T-helper 1 cell (primary cell): Measurements from ENCODE around the gene MYO1A.

Experiments
- DNase-seq, 5 donors: peaks; one replicate each; pipeline ENCODE4 v3.0.0-alpha.2; 2012 to 2020
- total RNA-seq, 4 donors: gene quantifications; one replicate each; lab custom pipeline; 2026; lab: John Stamatoyannopoulos, UW

Gene MYO1A
- 0.36 to 1.7 (median 0.69) reads per million in 4 donors for total RNA-seq

GRCh38 chr12:57049890-57050289, at the start of gene MYO1A:
TSS of gene MYO1A (minus strand) at chr12:57050129. CDS start at chr12:57048323, 1,806 bp downstream.
- no peak for DNase-seq

GRCh38 chr12:57099047-57099714, 49.3 kb upstream of the MYO1A start:
- DNase-seq = no peak

GRCh38 chr12:57098546-57098945, 48.6 kb upstream of the MYO1A start:
- DNase-seq = no peak

- DNase-seq = no peak
These were observed 47.6 kb upstream of the MYO1A start for GRCh38 chr12:57097554-57097835.

GRCh38 chr12:57096748-57097553, 47.0 kb upstream of the MYO1A start:
- DNase-seq = no peak

- no peak for DNase-seq
These were observed 46.2 kb upstream of the MYO1A start for GRCh38 chr12:57096099-57096572.

GRCh38 chr12:57095440-57095839, 45.5 kb upstream of the MYO1A start:
- no peak for DNase-seq

- no peak for DNase-seq
These were observed 44.6 kb upstream of the MYO1A start for GRCh38 chr12:57094208-57095160.

GRCh38 chr12:57093415-57094207, 43.7 kb upstream of the MYO1A start:
- DNase-seq = peak in 3 of 5 donors; percentile 32 to 54 (median 41)

- peak in 1 of 5 donors; percentile 23 for DNase-seq
These were observed 43.0 kb upstream of the MYO1A start for GRCh38 chr12:57092876-57093414.

- no peak for DNase-seq
These were observed 42.6 kb upstream of the MYO1A start for GRCh38 chr12:57092529-57092862.

GRCh38 chr12:57091638-57092528, 42.0 kb upstream of the MYO1A start:
- no peak for DNase-seq

- no peak for DNase-seq
These were observed 41.2 kb upstream of the MYO1A start for GRCh38 chr12:57090924-57091637.

GRCh38 chr12:57090490-57090889, 40.6 kb upstream of the MYO1A start:
- DNase-seq = no peak

- peak in 4 of 5 donors; percentile 29 to 39 (median 35) for DNase-seq
These were observed 39.6 kb upstream of the MYO1A start for GRCh38 chr12:57089271-57090245.

GRCh38 chr12:57088354-57089270, 38.7 kb upstream of the MYO1A start, which contains the start of gene NAB2:
TSS of gene NAB2 (plus strand) at chr12:57089114. CDS start at chr12:57089272, 158 bp downstream.
- peak; percentile 92 to 96 (median 94) for DNase-seq

- peak; percentile 61 to 70 (median 67) for DNase-seq
These were observed 37.9 kb upstream of the MYO1A start for GRCh38 chr12:57087691-57088353.
